Mucosa of stomach (tissue), 1 donor: ENCODE measurements around the gene PLAAT3.
A peak's percentile ranks its signal among the peaks of the same experiment; 100 is the strongest.
"Not testable (repeated sequence)": the region's sequence is repeated elsewhere in the genome, so short reads cannot be mapped to it uniquely, and the experiment has no call there.

Source experiments
- H3K27me3 ChIP-seq: one replicate; pipeline ENCODE4 v1.7.0; 2013; ENCODE audit warnings: mild to moderate bottlenecking, low read length; ENCODE audit not compliant: control insufficient read depth, insufficient read depth
- H3K36me3 ChIP-seq: one replicate; pipeline ENCODE4 v1.7.0; 2013; ENCODE audit warnings: low read length; ENCODE audit not compliant: control insufficient read depth, insufficient read depth
- H3K4me1 ChIP-seq: one replicate; pipeline ENCODE4 v1.7.0; 2013; ENCODE audit warnings: mild to moderate bottlenecking, low read length; ENCODE audit not compliant: control insufficient read depth, insufficient read depth
- H3K4me3 ChIP-seq: one replicate; pipeline ENCODE4 v1.7.0; 2013; ENCODE audit warnings: low read length
- H3K9ac ChIP-seq: one replicate; pipeline ENCODE4 v1.7.0; 2013; ENCODE audit warnings: mild to moderate bottlenecking, low read length, moderate library complexity
- H3K9me3 ChIP-seq: one replicate; pipeline ENCODE4 v1.7.0; 2013; ENCODE audit warnings: mild to moderate bottlenecking, low read length, moderate library complexity; ENCODE audit not compliant: control insufficient read depth
- donor health status: Pancreatic carcinoma.

Gene PLAAT3

GRCh38 chr11:63614136-63614671 lies at the start of gene PLAAT3:
Gene PLAAT3 (minus strand): TSS chr11:63614433. CDS start chr11:63614014, 419 bp downstream.
- Histone ChIP-seq H3K4me3 (peak within 1 kb of the TSS; percentile 80), H3K27me3 (no peaks in the 10 kb centered on the region), H3K4me1 (peaks cover 14% of the 10 kb centered on the region), H3K36me3 (no peaks in the 10 kb centered on the region), H3K9ac (peak within 1 kb of the TSS; percentile 82), H3K9me3 (no peaks in the 10 kb centered on the region)

DNA sequence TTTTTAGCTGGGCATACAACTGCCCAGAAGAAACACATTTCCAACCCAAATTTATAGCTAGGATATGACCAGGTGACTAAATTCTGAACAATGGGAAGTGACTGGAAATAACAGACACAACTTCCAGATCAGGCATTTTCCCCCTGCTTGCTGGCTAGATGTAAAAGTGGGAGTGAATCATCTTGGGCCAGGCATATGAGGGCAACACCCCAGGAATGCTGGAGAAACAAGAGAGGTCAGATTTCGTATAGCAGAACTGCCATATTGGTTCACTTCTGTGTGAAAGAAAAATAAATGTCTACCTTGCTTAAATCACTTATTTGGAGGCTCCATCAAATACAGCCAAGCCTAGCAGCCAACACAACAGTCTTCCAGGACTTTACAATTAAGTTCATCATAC lies 49.6 kb upstream of the PLAAT3 start:
- Histone ChIP-seq H3K36me3 (no peaks in the 10 kb centered on the region), H3K9me3 (no peaks in the 10 kb centered on the region), H3K9ac (no peak overlapping the region), H3K27me3 (no peaks in the 10 kb centered on the region), H3K4me3 (no peak overlapping the region), H3K4me1 (peaks cover 15% of the 10 kb centered on the region)

- H3K4me1 ChIP-seq: peaks cover 7% of the 10 kb centered on the region
- H3K4me3 ChIP-seq: no peak overlapping the region
- no peaks in the 10 kb centered on the region for H3K9me3 ChIP-seq
- peaks cover 5% of the 10 kb centered on the region for H3K36me3 ChIP-seq
- no peaks in the 10 kb centered on the region for H3K27me3 ChIP-seq
- no peak overlapping the region for H3K9ac ChIP-seq
Measured at GRCh38 chr11:63660972-63661371, 46.7 kb upstream of the PLAAT3 start.

DNA sequence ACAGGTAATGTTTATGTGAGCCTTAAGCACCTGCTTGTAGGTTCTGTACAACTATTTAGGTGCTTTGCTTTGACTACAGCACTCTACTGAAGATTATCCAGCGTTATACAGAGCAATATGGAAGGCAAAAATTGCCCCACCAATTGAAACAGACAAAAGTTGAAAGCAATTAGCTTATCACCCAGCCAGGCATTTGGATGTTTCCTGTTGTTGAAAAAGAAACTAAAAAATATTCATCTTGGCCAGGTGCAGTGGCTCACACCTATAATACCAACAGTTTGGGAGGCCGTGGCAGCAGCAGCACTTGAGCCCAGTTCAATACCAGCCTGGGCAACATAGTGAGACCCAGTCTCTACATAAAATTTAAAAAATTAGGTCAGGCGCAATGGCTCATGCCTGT lies 38.4 kb upstream of the PLAAT3 start:
- no peaks in the 10 kb centered on the region for H3K4me1 ChIP-seq
- no peak overlapping the region for H3K9ac ChIP-seq
- no peaks in the 10 kb centered on the region for H3K27me3 ChIP-seq
- no peaks in the 10 kb centered on the region for H3K9me3 ChIP-seq
- no peak overlapping the region for H3K4me3 ChIP-seq
- H3K36me3 ChIP-seq: peaks cover 5% of the 10 kb centered on the region

DNA sequence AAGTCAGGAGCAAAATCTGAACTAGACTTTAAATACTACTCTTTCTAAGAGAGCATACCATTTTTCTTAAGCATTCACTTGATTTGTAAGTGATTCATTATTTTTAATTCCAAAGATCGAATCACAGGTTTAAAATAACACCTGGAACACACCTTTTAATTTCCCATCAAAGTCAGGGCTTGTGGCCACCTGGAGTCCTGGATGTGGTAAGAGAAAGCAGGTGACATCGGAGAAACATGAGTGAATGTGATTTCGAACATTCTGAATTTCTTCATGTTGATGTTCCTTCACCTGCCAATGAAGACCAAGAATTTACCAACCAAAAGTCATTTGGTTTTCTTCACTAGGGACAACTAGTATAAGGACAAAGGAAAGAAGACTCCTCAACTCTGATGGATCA lies 29.0 kb upstream of the PLAAT3 start:
- Histone ChIP-seq H3K27me3 (no peaks in the 10 kb centered on the region), H3K4me1 (peaks cover 16% of the 10 kb centered on the region), H3K4me3 (no peak overlapping the region), H3K9ac (no peak overlapping the region), H3K36me3 (no peaks in the 10 kb centered on the region), H3K9me3 (no peaks in the 10 kb centered on the region)

- no peaks in the 10 kb centered on the region for H3K36me3 ChIP-seq
Measured at GRCh38 chr11:63641727-63642126, 27.5 kb upstream of the PLAAT3 start.

GRCh38 chr11:63639199-63639832 lies 25.1 kb upstream of the PLAAT3 start:
- Histone ChIP-seq H3K27me3 (no peaks in the 10 kb centered on the region), H3K4me1 (peaks cover 20% of the 10 kb centered on the region), H3K4me3 (no peak overlapping the region), H3K9ac (no peak overlapping the region), H3K36me3 (no peaks in the 10 kb centered on the region), H3K9me3 (no peaks in the 10 kb centered on the region)

More at GRCh38 chr11:63641727-63642126, 27.5 kb upstream of the PLAAT3 start:
- Histone ChIP-seq H3K9me3 (no peaks in the 10 kb centered on the region), H3K4me3 (no peak overlapping the region), H3K4me1 (peaks cover 16% of the 10 kb centered on the region), H3K9ac (no peak overlapping the region), H3K27me3 (no peaks in the 10 kb centered on the region)

DNA sequence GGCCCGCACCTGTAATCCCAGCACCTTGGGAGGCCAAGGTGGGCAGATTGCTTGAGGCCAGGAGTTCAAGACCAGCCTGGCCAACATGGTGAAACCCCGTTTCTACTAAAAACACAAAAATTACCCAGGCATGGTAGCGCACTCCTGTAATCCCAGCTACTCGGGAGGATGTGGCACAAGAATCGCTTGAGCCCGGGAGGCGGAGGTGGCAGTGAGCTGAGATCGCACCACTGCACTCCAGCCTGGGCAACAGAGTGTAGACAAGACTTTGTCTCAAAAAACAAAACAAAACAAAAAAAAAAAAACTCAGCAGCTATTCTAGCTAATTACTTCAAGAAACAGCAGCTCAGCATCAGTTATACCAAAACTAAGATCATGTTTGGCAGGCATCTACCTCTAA lies 24.2 kb upstream of the PLAAT3 start:
- peaks cover 20% of the 10 kb centered on the region for H3K4me1 ChIP-seq
- H3K36me3 ChIP-seq, H3K4me3 ChIP-seq, H3K27me3 ChIP-seq, H3K9me3 ChIP-seq, H3K9ac ChIP-seq: not testable (repeated sequence)

DNA sequence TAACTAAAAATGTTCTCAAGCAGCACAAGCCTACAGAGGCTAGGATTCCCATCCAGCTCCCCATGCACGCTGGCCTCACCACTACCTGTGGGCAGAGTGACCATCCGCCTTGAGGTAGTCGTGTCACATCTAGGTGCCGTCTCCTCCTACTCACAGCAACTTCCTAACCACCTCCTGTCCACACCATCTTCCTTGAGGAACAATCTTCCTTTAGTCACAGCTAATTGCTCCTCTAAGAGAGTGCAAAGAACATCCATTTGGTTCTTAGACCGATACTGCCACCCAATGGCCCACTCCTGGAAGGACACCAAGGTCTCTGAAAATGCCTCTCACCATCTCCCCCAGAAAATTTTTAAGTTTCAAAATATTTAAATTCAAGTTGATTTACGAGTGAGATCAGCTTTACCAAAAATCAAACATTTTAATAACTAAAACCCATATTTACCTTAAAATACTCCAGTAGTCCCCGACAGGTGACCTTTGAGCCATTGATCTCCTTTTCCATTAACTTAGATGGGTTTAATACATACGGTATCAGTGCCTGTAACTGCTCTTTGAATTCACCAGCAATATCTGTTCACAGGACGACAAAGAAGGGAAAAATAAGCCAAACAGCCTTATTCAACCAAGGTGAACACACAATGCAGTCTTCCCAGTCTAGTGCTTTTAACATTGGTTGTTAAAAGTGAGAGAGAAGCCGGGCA lies 21.7 kb upstream of the PLAAT3 start:
- Histone ChIP-seq H3K4me1 (peaks cover 22% of the 10 kb centered on the region), H3K36me3 (no peaks in the 10 kb centered on the region), H3K9ac (no peak overlapping the region), H3K27me3 (no peaks in the 10 kb centered on the region), H3K4me3 (no peak overlapping the region), H3K9me3 (no peaks in the 10 kb centered on the region)

DNA sequence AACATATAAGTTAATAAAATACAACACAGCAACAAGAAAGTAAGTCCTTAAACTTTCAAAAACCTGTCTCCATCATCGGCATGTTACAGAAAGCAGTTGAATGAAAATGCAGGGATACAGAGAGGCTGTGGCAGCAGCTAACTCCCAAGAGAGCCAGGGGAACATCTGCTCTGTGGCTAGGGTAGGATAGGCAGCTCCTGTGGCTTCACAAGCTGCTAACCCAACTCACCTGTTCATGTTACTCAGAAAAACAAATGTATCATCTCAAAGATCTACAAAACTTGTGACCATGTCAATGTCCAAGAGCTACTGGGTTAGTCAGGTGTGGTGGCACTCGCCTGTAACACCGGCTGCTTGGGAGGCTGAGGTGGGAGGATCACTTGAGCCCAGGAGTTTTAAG lies 15.2 kb upstream of the PLAAT3 start:
- H3K9ac ChIP-seq: no peak overlapping the region
- H3K9me3 ChIP-seq: no peaks in the 10 kb centered on the region
- peaks cover 8% of the 10 kb centered on the region for H3K36me3 ChIP-seq
- no peak overlapping the region for H3K4me3 ChIP-seq
- peaks cover 20% of the 10 kb centered on the region for H3K4me1 ChIP-seq
- no peaks in the 10 kb centered on the region for H3K27me3 ChIP-seq

DNA sequence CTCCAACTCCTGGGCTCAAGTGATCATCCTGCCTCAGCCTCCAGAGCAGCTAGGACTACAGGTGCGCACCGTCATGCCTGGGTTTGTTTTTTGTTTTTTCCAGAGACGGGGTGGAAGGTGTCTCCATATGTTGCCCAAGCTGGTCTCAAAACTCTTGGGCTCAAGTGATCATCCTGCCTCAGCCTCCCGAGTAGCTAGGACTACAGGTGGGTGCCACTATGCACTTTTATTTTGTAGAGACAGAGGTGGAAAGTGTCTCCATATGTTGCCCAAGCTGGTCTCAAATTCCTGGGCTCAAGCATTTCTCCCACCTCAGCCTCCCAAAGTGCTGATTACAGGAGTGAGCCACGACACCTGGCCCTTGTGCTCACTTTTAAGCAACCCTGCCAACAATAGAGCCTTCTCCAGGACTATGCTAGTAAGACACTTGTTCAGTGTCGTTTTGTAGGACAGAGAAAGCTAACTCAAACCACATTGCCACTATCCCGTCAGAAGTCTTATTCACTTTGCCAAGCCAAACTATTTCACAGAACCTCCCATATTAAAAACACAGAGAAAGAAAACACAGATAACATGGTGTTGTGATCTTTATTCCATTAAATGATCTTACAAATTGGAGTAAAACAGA lies 9.4 kb upstream of the PLAAT3 start:
- Histone ChIP-seq H3K36me3 (no peaks in the 10 kb centered on the region), H3K9me3 (no peaks in the 10 kb centered on the region), H3K9ac (no peak overlapping the region), H3K4me1 (peaks cover 22% of the 10 kb centered on the region), H3K4me3 (no peak overlapping the region), H3K27me3 (no peaks in the 10 kb centered on the region)

DNA sequence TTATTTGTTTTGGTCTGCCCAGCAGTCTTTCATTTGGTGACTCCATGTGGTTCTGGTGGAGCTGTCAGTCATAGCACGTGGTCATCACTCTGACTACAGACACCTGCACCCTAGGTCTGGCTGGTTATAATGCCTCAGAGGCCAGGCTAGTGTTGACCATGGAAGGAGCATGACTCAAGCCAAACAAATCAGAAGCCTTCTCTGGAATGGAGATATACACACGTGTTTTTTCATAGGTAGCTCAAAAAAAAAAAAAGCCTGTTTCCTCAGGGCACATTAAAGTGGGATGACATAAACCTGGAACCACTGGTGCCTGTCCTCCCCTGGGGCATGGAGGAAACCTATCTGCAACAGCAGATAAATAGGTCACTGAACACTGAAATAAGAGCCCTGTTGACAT lies 8.1 kb upstream of the PLAAT3 start:
- H3K9ac ChIP-seq: no peak overlapping the region
- no peaks in the 10 kb centered on the region for H3K9me3 ChIP-seq
- no peaks in the 10 kb centered on the region for H3K36me3 ChIP-seq
- H3K4me1 ChIP-seq: peaks cover 22% of the 10 kb centered on the region
- H3K27me3 ChIP-seq: no peaks in the 10 kb centered on the region
- no peak overlapping the region for H3K4me3 ChIP-seq
